Measurements from ENCODE around the gene FAF1.

Gene FAF1

DNA sequence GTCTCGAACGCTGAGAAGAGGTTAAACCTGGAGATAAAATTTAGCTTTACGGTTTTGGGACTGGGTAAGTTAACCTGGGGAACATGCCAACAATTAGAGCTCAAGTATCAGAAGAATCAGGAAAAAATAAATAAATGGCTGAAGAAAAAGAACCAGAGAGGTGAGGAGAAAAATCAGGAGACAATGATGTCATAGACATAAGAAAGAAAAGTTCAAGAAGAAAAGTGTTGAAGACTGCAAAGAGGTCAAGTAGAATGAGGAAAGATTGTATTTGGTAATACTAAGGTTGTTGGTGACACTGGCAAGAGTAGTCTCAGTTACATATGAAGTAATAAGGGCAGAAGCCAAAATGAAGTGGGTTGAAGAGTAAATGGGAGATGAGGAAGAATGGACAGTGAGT, 36.0 kb upstream of the FAF1 start:
- DNase-seq (ENCODE audit: extremely low spot score), result no peak
- ChIA-PET CTCF (interaction anchor here (1.4 kb wide), 1 partner anchor 194 kb away, joined by 3 read pairs; no protein-coding TSS in a partner anchor), POLR2A (no interaction called here)
- TF ChIP-seq, protein P1, sequence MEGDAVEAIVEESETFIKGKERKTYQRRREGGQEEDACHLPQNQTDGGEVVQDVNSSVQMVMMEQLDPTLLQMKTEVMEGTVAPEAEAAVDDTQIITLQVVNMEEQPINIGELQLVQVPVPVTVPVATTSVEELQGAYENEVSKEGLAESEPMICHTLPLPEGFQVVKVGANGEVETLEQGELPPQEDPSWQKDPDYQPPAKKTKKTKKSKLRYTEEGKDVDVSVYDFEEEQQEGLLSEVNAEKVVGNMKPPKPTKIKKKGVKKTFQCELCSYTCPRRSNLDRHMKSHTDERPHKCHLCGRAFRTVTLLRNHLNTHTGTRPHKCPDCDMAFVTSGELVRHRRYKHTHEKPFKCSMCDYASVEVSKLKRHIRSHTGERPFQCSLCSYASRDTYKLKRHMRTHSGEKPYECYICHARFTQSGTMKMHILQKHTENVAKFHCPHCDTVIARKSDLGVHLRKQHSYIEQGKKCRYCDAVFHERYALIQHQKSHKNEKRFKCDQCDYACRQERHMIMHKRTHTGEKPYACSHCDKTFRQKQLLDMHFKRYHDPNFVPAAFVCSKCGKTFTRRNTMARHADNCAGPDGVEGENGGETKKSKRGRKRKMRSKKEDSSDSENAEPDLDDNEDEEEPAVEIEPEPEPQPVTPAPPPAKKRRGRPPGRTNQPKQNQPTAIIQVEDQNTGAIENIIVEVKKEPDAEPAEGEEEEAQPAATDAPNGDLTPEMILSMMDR (IDR thresholded peaks at IDR 0.05; ENCODE audit: control extremely low read depth, extremely low read depth, low read depth, missing control alignments), result no peak

DNA sequence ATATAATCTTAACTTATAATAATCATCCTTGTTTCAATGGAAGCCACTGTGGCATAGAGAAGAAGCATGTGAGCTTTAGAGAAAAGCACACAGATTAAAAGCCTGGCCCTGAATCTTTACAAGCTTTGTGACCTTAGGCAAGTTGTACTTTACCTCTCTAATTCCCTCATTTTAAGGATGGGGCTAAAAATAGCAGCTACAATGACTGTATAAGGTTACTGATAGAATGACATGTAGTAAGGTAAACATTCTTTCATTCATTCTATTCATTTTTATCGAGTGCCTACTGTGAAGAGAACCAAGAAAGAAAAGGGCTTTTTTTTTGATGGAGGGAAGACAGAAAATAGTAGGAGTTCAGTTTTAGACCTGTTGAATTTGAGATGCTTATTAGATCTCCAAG, 35.6 kb upstream of the FAF1 start:
- TF ChIP-seq, protein P1 (IDR thresholded peaks at IDR 0.05; ENCODE audit: control extremely low read depth, extremely low read depth, low read depth, missing control alignments), result no peak
- ChIA-PET POLR2A (no interaction called here), CTCF (interaction anchor here (0.9 kb wide), 1 partner anchor 9 kb away, joined by 3 read pairs; no protein-coding TSS in a partner anchor)
- no peak for DNase-seq (ENCODE audit: extremely low spot score)

DNA sequence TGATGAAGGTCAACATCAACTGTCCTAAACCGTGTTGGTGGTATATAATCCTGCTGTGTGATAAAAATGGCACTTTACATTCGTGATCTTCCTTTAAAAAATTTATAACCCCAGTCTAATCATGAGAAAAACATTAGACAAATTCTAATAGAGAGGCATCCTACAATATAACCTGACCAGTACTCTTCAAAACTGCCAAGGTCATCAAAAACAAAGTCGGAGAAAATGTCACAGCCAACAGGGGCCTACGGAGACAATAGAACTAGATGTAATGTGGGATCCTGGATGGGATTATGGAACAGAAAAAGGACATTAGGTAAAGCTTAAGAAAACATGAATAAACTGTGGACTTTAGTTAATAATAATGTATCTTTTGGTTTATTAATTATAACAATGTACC, 34.9 kb upstream of the FAF1 start:
- POLR2A ChIA-PET, result no interaction called here
- CTCF ChIA-PET, result interaction anchor here (0.9 kb wide), 1 partner anchor 10 kb away, joined by 3 read pairs; no protein-coding TSS in a partner anchor
- TF ChIP-seq, protein P1 (IDR thresholded peaks at IDR 0.05; ENCODE audit: control extremely low read depth, extremely low read depth, low read depth, missing control alignments), result no peak
- no peak for DNase-seq (ENCODE audit: extremely low spot score)

DNA sequence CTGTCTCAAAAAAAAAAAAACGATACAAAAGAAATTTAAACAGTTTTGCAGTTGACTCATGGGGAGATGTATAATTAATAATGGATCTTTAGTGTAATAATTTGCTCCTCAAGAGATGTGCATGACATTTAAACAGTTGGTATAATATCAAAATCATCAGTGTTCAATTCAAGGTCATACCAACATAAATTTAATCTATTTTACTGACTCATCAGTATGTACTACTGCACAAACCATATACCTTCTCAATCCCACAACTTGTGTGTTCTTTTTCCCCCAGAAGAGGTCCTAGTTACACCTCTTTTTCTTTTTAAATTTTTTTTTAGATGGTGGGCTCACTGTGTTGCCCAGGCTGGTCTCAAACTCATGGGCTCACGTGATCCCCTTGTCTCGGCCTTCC, 33.6 kb upstream of the FAF1 start:
- CTCF ChIA-PET, result no interaction called here
- POLR2A ChIA-PET, result no interaction called here
- TF ChIP-seq, protein P1 (IDR thresholded peaks at IDR 0.05; ENCODE audit: control extremely low read depth, extremely low read depth, low read depth, missing control alignments), result no peak
- DNase-seq (ENCODE audit: extremely low spot score), result no peak

DNA sequence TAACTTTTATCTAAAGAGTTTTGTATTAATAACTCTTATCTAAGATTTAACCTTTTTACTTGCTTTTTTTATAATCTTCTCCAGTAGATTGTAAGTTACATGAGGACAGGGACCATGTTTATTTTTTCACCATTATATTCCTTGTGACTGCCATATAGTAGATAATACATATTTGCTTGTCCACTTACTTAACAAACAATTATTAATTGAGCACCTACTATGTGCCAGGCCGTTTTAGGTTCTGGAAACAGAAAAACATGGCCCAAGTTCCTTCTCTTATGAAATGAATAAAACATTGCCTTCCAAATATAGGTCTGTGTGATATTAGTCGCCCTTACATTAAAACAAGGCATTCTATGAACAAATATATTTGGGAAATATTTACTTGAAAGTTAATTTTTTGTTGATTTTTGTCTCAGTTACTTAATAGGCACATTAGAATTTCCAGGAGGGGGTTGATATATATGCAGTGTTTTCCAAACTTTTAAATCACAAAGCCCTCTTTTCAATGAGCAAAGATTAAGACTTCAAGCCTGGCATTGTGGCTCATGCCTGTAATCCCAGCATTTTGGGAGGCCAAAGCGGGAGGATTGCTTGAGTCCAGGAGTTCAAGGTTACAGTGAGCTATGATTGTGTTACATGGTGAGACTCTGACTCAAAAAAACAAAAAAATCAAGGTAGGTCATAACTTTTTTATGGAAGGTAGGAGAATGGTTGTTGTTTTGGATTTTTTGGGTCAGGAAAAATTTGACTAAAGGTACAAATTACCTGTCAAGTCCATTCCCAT, 32.7 kb upstream of the FAF1 start:
- no peak for DNase-seq (ENCODE audit: extremely low spot score)
- ChIA-PET CTCF (interaction anchor here (1.5 kb wide), 1 partner anchor 119 kb away, joined by 3 read pairs; no protein-coding TSS in a partner anchor), POLR2A (no interaction called here)
- TF ChIP-seq, protein P1 (IDR thresholded peaks at IDR 0.05; ENCODE audit: control extremely low read depth, extremely low read depth, low read depth, missing control alignments), result no peak

DNA sequence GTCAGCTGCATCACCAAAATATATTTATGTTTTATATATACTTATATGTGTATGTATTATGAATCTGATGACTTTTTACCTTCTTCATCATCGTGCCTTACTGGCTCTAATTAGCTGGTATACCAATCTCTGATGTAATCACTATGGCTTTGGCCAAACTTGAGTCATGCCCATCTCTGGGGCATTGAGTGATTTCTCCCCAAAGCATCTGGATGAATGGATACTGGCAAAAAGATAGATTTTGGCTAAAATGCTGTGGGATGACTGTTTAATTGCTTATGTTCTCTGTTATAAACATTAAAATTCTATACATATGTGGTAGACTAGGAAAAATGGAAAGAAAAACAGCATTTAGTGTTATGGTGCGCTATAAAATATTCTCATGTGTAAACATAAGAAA, 29.6 kb upstream of the FAF1 start:
- no peak for DNase-seq (ENCODE audit: extremely low spot score)
- POLR2A ChIA-PET, result no interaction called here
- TF ChIP-seq, protein P1 (IDR thresholded peaks at IDR 0.05; ENCODE audit: control extremely low read depth, extremely low read depth, low read depth, missing control alignments), result no peak
- CTCF ChIA-PET, result no interaction called here

Data from GM10248 (cell line).